IMR-90 (cell line): Measurements from ENCODE around the gene TAF4. TPM values are rescaled to one million over a fixed set of nuclear protein-coding genes. Genes with fewer than 3 reads are reported as not detected.

ENCODE experiments used
- ATAC-seq: fragments of 200-7000 bp; cut with Tn5 transposase; 2 replicates; pipeline ENCODE4 v1.9.1; 2020; ENCODE audit warnings: low read depth, mild to moderate bottlenecking, moderate library complexity
- BruUV-seq: library from RNA; stranded (reverse); fragments of 400-500 nt; replicated peaks from 2 replicates; lab custom pipeline; 2021; lab: Mats Ljungman, UMichigan
- CTCF ChIA-PET: fragments of 300-600 bp; formaldehyde crosslinking; extraction: SDS; loops from one replicate; lab custom pipeline; 2021; ENCODE audit warnings: antibody characterized with exemption; lab: Yijun Ruan, JAX
- POLR2A ChIA-PET: fragments of 300-600 bp; sonication (Branson Sonifier 250); formaldehyde crosslinking; loops from one replicate; lab custom pipeline; 2022; ENCODE audit warnings: antibody characterized with exemption; ENCODE audit not compliant: unreplicated experiment; lab: Charles Lee
- DNase-seq: peaks from one replicate; pipeline ENCODE4 v3.0.0; 2013
- H2AFZ ChIP-seq: replicated peaks from 2 replicates; pipeline ENCODE3; 2013; ENCODE audit warnings: low read length, mild to moderate bottlenecking; ENCODE audit not compliant: poor library complexity
- H2AK5ac ChIP-seq: 2 replicates; pipeline ENCODE4 v1.6.1; 2013; ENCODE audit warnings: low read depth, low read length, inconsistent platforms
- H2AK9ac ChIP-seq: replicated peaks from 2 replicates; pipeline ENCODE3; 2013; ENCODE audit warnings: mild to moderate bottlenecking, low read depth, low read length, moderate library complexity; ENCODE audit not compliant: poor library complexity
- H2BK120ac ChIP-seq: 2 replicates; pipeline ENCODE4 v1.6.1; 2013; ENCODE audit warnings: low read depth, low read length, inconsistent platforms
- H2BK15ac ChIP-seq: 3 replicates; pipeline ENCODE4 v1.6.1; 2013; ENCODE audit warnings: low read depth, low read length, inconsistent platforms
- H2BK20ac ChIP-seq: 2 replicates; pipeline ENCODE4 v1.6.1; 2013; ENCODE audit warnings: low read depth, mild to moderate bottlenecking, inconsistent platforms, low read length, moderate library complexity
- H2BK5ac ChIP-seq: 2 replicates; pipeline ENCODE4 v1.6.1; 2013; ENCODE audit warnings: mild to moderate bottlenecking, low read depth, low read length, inconsistent platforms; ENCODE audit not compliant: poor library complexity, severe bottlenecking
- H3K14ac ChIP-seq: replicated peaks from 2 replicates; pipeline ENCODE4 v1.6.1; 2013; ENCODE audit warnings: low read depth, low read length, inconsistent platforms
- H3K18ac ChIP-seq: 2 replicates; pipeline ENCODE4 v1.6.1; 2013; ENCODE audit warnings: low read depth, low read length, control low read depth
- H3K23ac ChIP-seq: 2 replicates; pipeline ENCODE4 v1.6.1; 2013; ENCODE audit warnings: low read depth, low read length, inconsistent platforms
- H3K27ac ChIP-seq: 2 replicates; pipeline ENCODE4 v1.5.1; 2013; ENCODE audit warnings: mild to moderate bottlenecking, control low read depth, low read length; ENCODE audit not compliant: insufficient read depth
- H3K27me3 ChIP-seq: 2 replicates; pipeline ENCODE4 v1.6.1; 2013; ENCODE audit warnings: low read length; ENCODE audit not compliant: control insufficient read depth, insufficient read depth
- H3K36me3 ChIP-seq: 2 replicates; pipeline ENCODE4 v1.6.1; 2013; ENCODE audit warnings: low read length, mixed read lengths; ENCODE audit not compliant: control insufficient read depth, insufficient read depth
- H3K4ac ChIP-seq: 2 replicates; pipeline ENCODE4 v1.6.1; 2013; ENCODE audit warnings: low read depth, low read length, inconsistent platforms
- H3K4me1 ChIP-seq: 2 replicates; pipeline ENCODE4 v1.6.1; 2013; ENCODE audit warnings: low read length, mixed read lengths; ENCODE audit not compliant: control insufficient read depth, insufficient read depth
- H3K4me2 ChIP-seq: 2 replicates; pipeline ENCODE4 v1.6.1; 2013; ENCODE audit warnings: low read depth, mild to moderate bottlenecking, control low read depth, low read length, moderate library complexity
- H3K4me3 ChIP-seq: 2 replicates; pipeline ENCODE4 v1.5.1; 2013; ENCODE audit warnings: low read depth, mild to moderate bottlenecking, control low read depth, low read length, moderate library complexity; ENCODE audit not compliant: insufficient read depth
- H3K56ac ChIP-seq: 2 replicates; pipeline ENCODE4 v1.6.1; 2013; ENCODE audit warnings: low read length, inconsistent platforms; ENCODE audit not compliant: insufficient read depth; ENCODE audit errors: extremely low read depth
- H3K79me1 ChIP-seq, 2 experiments: 2 replicates each; pipeline ENCODE4 v1.6.1; 2013; ENCODE audit warnings: low read length in 2 of 2, inconsistent platforms in 1 of 2, low read depth in 1 of 2
- H3K9ac ChIP-seq: 2 replicates; pipeline ENCODE4 v1.6.1; 2013; ENCODE audit warnings: low read depth, low read length, control low read depth
- H3K9me1 ChIP-seq: 2 replicates; pipeline ENCODE4 v1.6.1; 2013; ENCODE audit warnings: low read length, inconsistent platforms; ENCODE audit not compliant: insufficient read depth
- H3K9me3 ChIP-seq: 2 replicates; pipeline ENCODE4 v1.6.1; 2013; ENCODE audit warnings: low read length; ENCODE audit not compliant: control insufficient read depth, insufficient read depth
- H4K20me1 ChIP-seq: 2 replicates; pipeline ENCODE4 v1.6.1; 2013; ENCODE audit warnings: low read length, inconsistent platforms; ENCODE audit not compliant: insufficient read depth
- H4K5ac ChIP-seq: 2 replicates; pipeline ENCODE4 v1.6.1; 2013; ENCODE audit warnings: mild to moderate bottlenecking, low read depth, low read length, control low read depth
- H4K8ac ChIP-seq, 2 experiments: 2 replicates each; pipeline ENCODE4 v1.6.1; 2013; ENCODE audit warnings: low read depth in 2 of 2, low read length in 2 of 2, control low read depth in 1 of 2, inconsistent platforms in 1 of 2
- H4K91ac ChIP-seq: 2 replicates; pipeline ENCODE4 v1.6.1; 2013; ENCODE audit warnings: low read depth, low read length, inconsistent platforms; ENCODE audit not compliant: insufficient read depth
- BHLHE40 ChIP-seq: fragments of 150-350 bp; IDR thresholded peaks from 2 replicates; pipeline ENCODE4 v1.6.1; 2016; ENCODE audit warnings: mild to moderate bottlenecking, low read depth, low read length
- CTCF ChIP-seq: conservative IDR thresholded peaks from 2 replicates; pipeline ENCODE4 v1.5.1; 2012; ENCODE audit warnings: mild to moderate bottlenecking, low read depth, low read length, improper control_type of control experiment
- ELK1 ChIP-seq: fragments of 150-350 bp; IDR thresholded peaks from 2 replicates; pipeline ENCODE4 v1.6.1; 2016; ENCODE audit warnings: low read depth, mild to moderate bottlenecking, low read length, moderate library complexity, borderline replicate concordance
- FOS ChIP-seq: fragments of 150-350 bp; IDR thresholded peaks from 2 replicates; pipeline ENCODE4 v1.6.1; 2016; ENCODE audit warnings: low read depth, low read length
- MAZ ChIP-seq: IDR thresholded peaks from 2 replicates; pipeline ENCODE4 v1.6.1; 2012; ENCODE audit warnings: low read depth, mild to moderate bottlenecking, low read length, improper control_type of control experiment, moderate library complexity, borderline replicate concordance
- MXI1 ChIP-seq: IDR thresholded peaks from 2 replicates; pipeline ENCODE4 v1.6.1; 2012; ENCODE audit warnings: low read depth, mild to moderate bottlenecking, low read length, moderate library complexity, borderline replicate concordance
- NFE2L2 ChIP-seq: fragments of 150-350 bp; IDR thresholded peaks from 2 replicates; pipeline ENCODE4 v1.6.1; 2016; ENCODE audit warnings: low read depth, mild to moderate bottlenecking, low read length
- POLR2A ChIP-seq: IDR thresholded peaks from 2 replicates; pipeline ENCODE4 v1.6.1; 2012; ENCODE audit warnings: mild to moderate bottlenecking, low read depth, low read length
- RAD21 ChIP-seq: IDR thresholded peaks from 2 replicates; pipeline ENCODE4 v1.6.1; 2012; ENCODE audit warnings: low read length, improper control_type of control experiment
- RCOR1 ChIP-seq: IDR thresholded peaks from 2 replicates; pipeline ENCODE4 v1.6.1; 2012; ENCODE audit warnings: mild to moderate bottlenecking, low read length, improper control_type of control experiment; ENCODE audit not compliant: insufficient replicate concordance
- RFX5 ChIP-seq: IDR thresholded peaks from 2 replicates; pipeline ENCODE4 v1.8.0; 2012; ENCODE audit warnings: low read depth, mild to moderate bottlenecking, low read length, moderate library complexity
- WGBS, 2 experiments: methylation state at CpG; one replicate each; pipeline versions ENCODE4 v1.1.5 to v1.1.7; 2013; ENCODE audit warnings: missing lambda C conversion rate in 2 of 2; ENCODE audit not compliant: insufficient read length in 1 of 2; ENCODE audit errors: extremely low coverage in 2 of 2; 5-methylcytosine and 5-hydroxymethylcytosine counted together
- dilution Hi-C: fragments of 300-500 bp; cut with HindIII; formaldehyde crosslinking; loops from one replicate; pipeline ENCODE4 v1.14.3; 2018; ENCODE audit warnings: low sequenced_read_pairs; ENCODE audit not compliant: unreplicated experiment
- in situ Hi-C: fragments of 300-500 bp; cut with MboI; formaldehyde crosslinking; loops from 3 replicates; pipeline ENCODE4 v1.14.3; 2019; ENCODE audit warnings: low sequenced_read_pairs, inconsistent platforms, mixed read lengths
- intact Hi-C: fragments of 100-400 bp; cut with micrococcal nuclease; formaldehyde crosslinking; loops from 2 replicates; pipeline ENCODE4 v1.10.0; 2022
- polyA plus RNA-seq, 3 experiments: library from polyadenylated mRNA; depleted of rRNA; stranded (reverse); fragments of >200 nt; gene quantifications; 2 replicates each; pipeline ENCODE4 v1.2.3, GENCODE V29; 2012; ENCODE audit warnings: low replicate concordance in 1 of 3
- total RNA-seq: library from RNA; depleted of rRNA; stranded (reverse); fragments of >200 nt; gene quantifications from 2 replicates; pipeline ENCODE4 v1.2.3, GENCODE V29; 2012

The TAF4 gene
- total and polyA plus RNA-seq, 2 of the 4 experiments (the other 2 are of a cell fraction) = 1.4 to 5.1 TPM

- ATAC-seq = no peak
- Histone ChIP-seq H4K91ac (no peak overlapping the region), H3K23ac (no peak overlapping the region), H3K4me3 (no peak overlapping the region), H3K79me1 (peaks cover 14 to 57% of the 10 kb centered on the region in 2 experiments), H2BK20ac (no peak overlapping the region), H3K18ac (no peak overlapping the region), H3K4ac (no peak overlapping the region), H4K8ac (no peak overlapping the region), H3K27ac (no peak overlapping the region), H3K9me3 (no peaks in the 10 kb centered on the region), H3K9me1 (peaks cover 9% of the 10 kb centered on the region; the same call in 1 of the 2 replicates), H3K9ac (no peak overlapping the region), H2AFZ (no peak overlapping the region), H3K4me1 (peaks cover 2% of the 10 kb centered on the region; the same call in 1 of the 2 replicates), H2BK15ac (no peak overlapping the region), H2BK5ac (no peak overlapping the region), H2BK120ac (no peak overlapping the region), H3K4me2 (no peak overlapping the region), H4K5ac (no peak overlapping the region), H3K56ac (no peak overlapping the region), H2AK5ac (no peak overlapping the region), H2AK9ac (no peak overlapping the region), H3K36me3 (peaks cover 19% of the 10 kb centered on the region), H3K14ac (no peak overlapping the region), H3K27me3 (no peaks in the 10 kb centered on the region), H4K20me1 (peaks cover 43% of the 10 kb centered on the region)
- intact Hi-C loops = loop anchor here (5.0 to 10.0 kb wide), 2 partner anchors 243 to 370 kb away; partner anchors contain the start of gene RPS21
- POLR2A ChIA-PET = no interaction called here
- dilution Hi-C loops = no loop called here
- no TSS peak for BruUV-seq
- TF ChIP-seq MAZ = no peak
- TF ChIP-seq POLR2A = no peak
- no peak for TF ChIP-seq RCOR1
- TF ChIP-seq RAD21 = no peak
- TF ChIP-seq RFX5 = no peak
- no peak for TF ChIP-seq BHLHE40
- TF ChIP-seq NFE2L2 = no peak
- TF ChIP-seq ELK1 = no peak
- TF ChIP-seq CTCF = no peak
- TF ChIP-seq MXI1 = no peak
- TF ChIP-seq FOS = no peak
- CTCF ChIA-PET = no interaction called here
- in situ Hi-C loops = loop anchor here (25.0 kb wide), 1 partner anchor 373 kb away; the partner anchor contains the start of gene RPS21
- DNase-seq = no peak
- WGBS, 2 experiments = 80% methylated on average over 9 of the region's 12 CpGs; no CpG with 5 or more reads in 1 of the 2 experiments
These were observed 51.2 kb downstream of the TAF4 start for GRCh38 chr20:62014488-62014775.
